HEK293T (cell line): Measurements from ENCODE around the gene RPL22.
A peak's percentile ranks its signal among the peaks of the same experiment; 100 is the strongest.

Experiments used
- CTCF ChIA-PET: fragments of 350-600 bp; formaldehyde crosslinking; extraction: SDS; loops from one replicate; lab custom pipeline; 2021; ENCODE audit warnings: antibody characterized with exemption, inconsistent platforms; lab: Yijun Ruan, JAX
- POLR2A ChIA-PET: fragments of 350-600 bp; formaldehyde crosslinking; extraction: SDS; loops from one replicate; lab custom pipeline; 2020; ENCODE audit warnings: antibody characterized with exemption, inconsistent platforms; lab: Yijun Ruan, JAX
- DNase-seq: peaks from one replicate; pipeline ENCODE4 v3.0.0; 2012; ENCODE audit warnings: mixed read lengths; ENCODE audit errors: extremely low spot score
- ARNT ChIP-seq: fragments of 450-650 bp; IDR thresholded peaks from 2 replicates; pipeline ENCODE4 v1.6.1; 2017; ENCODE audit warnings: mild to moderate bottlenecking
- BHLHE40 ChIP-seq: fragments of 450-650 bp; IDR thresholded peaks from 2 replicates; pipeline ENCODE4 v1.6.1; 2016; ENCODE audit warnings: mild to moderate bottlenecking, moderate library complexity, borderline replicate concordance
- CTBP1 ChIP-seq: fragments of 450-650 bp; IDR thresholded peaks from 2 replicates; pipeline ENCODE4 v1.6.1; 2016; ENCODE audit warnings: borderline replicate concordance
- ELF4 ChIP-seq: fragments of 450-650 bp; IDR thresholded peaks from 2 replicates; pipeline ENCODE4 v1.6.1; 2017; ENCODE audit warnings: antibody characterized with exemption
- FOXA1 ChIP-seq: fragments of 450-650 bp; IDR thresholded peaks from 2 replicates; pipeline ENCODE4 v1.6.1; 2016; ENCODE audit warnings: mild to moderate bottlenecking
- FOXK2 ChIP-seq: fragments of 450-650 bp; IDR thresholded peaks from 2 replicates; pipeline ENCODE4 v1.6.1; 2016; ENCODE audit warnings: mild to moderate bottlenecking
- FOXM1 ChIP-seq: fragments of 450-650 bp; IDR thresholded peaks from 2 replicates; pipeline ENCODE4 v1.6.1; 2017; ENCODE audit warnings: mild to moderate bottlenecking, borderline replicate concordance
- HDGF ChIP-seq: fragments of 450-650 bp; IDR thresholded peaks from 2 replicates; pipeline ENCODE4 v1.6.1; 2017; ENCODE audit warnings: antibody characterized with exemption, borderline replicate concordance
- L3MBTL2 ChIP-seq: fragments of 450-650 bp; conservative IDR thresholded peaks from 2 replicates; pipeline ENCODE4 v1.6.1; 2016; ENCODE audit warnings: mild to moderate bottlenecking
- LEF1 ChIP-seq: fragments of 450-650 bp; IDR thresholded peaks from 2 replicates; pipeline ENCODE4 v1.6.1; 2017; ENCODE audit warnings: mild to moderate bottlenecking, borderline replicate concordance
- NFRKB ChIP-seq: fragments of 450-650 bp; IDR thresholded peaks from 2 replicates; pipeline ENCODE4 v1.6.1; 2016; ENCODE audit warnings: mild to moderate bottlenecking, moderate library complexity
- PKNOX1 ChIP-seq: fragments of 450-650 bp; IDR thresholded peaks from 2 replicates; pipeline ENCODE4 v1.6.1; 2016
- SP1 ChIP-seq: fragments of 450-650 bp; IDR thresholded peaks from 2 replicates; pipeline ENCODE4 v1.6.1; 2017
- SUZ12 ChIP-seq: fragments of 450-650 bp; IDR thresholded peaks from 2 replicates; pipeline ENCODE4 v1.6.1; 2016; ENCODE audit warnings: mild to moderate bottlenecking
- TARDBP ChIP-seq: fragments of 450-650 bp; IDR thresholded peaks from 2 replicates; pipeline ENCODE4 v1.6.1; 2016
- ZNF384 ChIP-seq: fragments of 450-650 bp; IDR thresholded peaks from 2 replicates; pipeline ENCODE4 v1.6.1; 2016

The RPL22 gene

GRCh38 chr1:6180268-6180706 lies 19.1 kb downstream of the RPL22 start, which contains the start of gene CHD5:
Gene CHD5 (minus strand): TSS chr1:6180321. CDS start chr1:6180023, 298 bp downstream.
- peak; percentile 40 for DNase-seq
- no peak for TF ChIP-seq HDGF
- no peak for TF ChIP-seq LEF1
- TF ChIP-seq L3MBTL2: no peak
- TF ChIP-seq SP1: no peak
- no peak for TF ChIP-seq FOXM1
- TF ChIP-seq NFRKB: no peak
- no peak for TF ChIP-seq FOXK2
- TF ChIP-seq CTBP1: no peak
- TF ChIP-seq ARNT: no peak
- TF ChIP-seq PKNOX1: no peak
- no peak for TF ChIP-seq TARDBP
- no peak for TF ChIP-seq FOXA1
- no peak for TF ChIP-seq SUZ12
- TF ChIP-seq ELF4: no peak
- no peak for TF ChIP-seq BHLHE40
- no peak for TF ChIP-seq ZNF384
- POLR2A ChIA-PET: no interaction called here
- CTCF ChIA-PET: interaction anchor here (1.0 to 1.1 kb wide), 2 partner anchors 71 to 144 kb away, joined by 3 read pairs; no protein-coding TSS in a partner anchor

- ChIA-PET CTCF (interaction anchor here (1.4 kb wide), 1 partner anchor 25 kb away, joined by 5 read pairs; no protein-coding TSS in a partner anchor), POLR2A (no interaction called here)
- no peak for TF ChIP-seq FOXK2
- no peak for DNase-seq
Measured at GRCh38 chr1:6179564-6180175, 19.7 kb downstream of the RPL22 start.

- ChIA-PET CTCF (interaction anchor here (1.4 kb wide), 1 partner anchor 26 kb away, joined by 5 read pairs; no protein-coding TSS in a partner anchor), POLR2A (no interaction called here)
- DNase-seq: no peak
- TF ChIP-seq LEF1 (no peak), ARNT (no peak), ELF4 (no peak), FOXM1 (no peak), NFRKB (no peak), FOXA1 (no peak), ZNF384 (no peak), FOXK2 (no peak), PKNOX1 (no peak), BHLHE40 (no peak), L3MBTL2 (no peak), TARDBP (no peak)
Measured at GRCh38 chr1:6178751-6179563, 20.4 kb downstream of the RPL22 start.

GRCh38 chr1:6177681-6178380 lies 21.6 kb downstream of the RPL22 start:
- DNase-seq: no peak
- ChIA-PET POLR2A (no interaction called here), CTCF (interaction anchor here (2.2 kb wide), 1 partner anchor 8 kb away, joined by 6 read pairs; no protein-coding TSS in a partner anchor)

GRCh38 chr1:6176779-6177178 lies 22.6 kb downstream of the RPL22 start:
- TF ChIP-seq BHLHE40: no peak
- TF ChIP-seq ZNF384: no peak
- TF ChIP-seq PKNOX1: no peak
- no peak for TF ChIP-seq LEF1
- no peak for TF ChIP-seq NFRKB
- TF ChIP-seq CTBP1: no peak
- TF ChIP-seq FOXM1: no peak
- TF ChIP-seq ARNT: no peak
- TF ChIP-seq L3MBTL2: no peak
- no peak for TF ChIP-seq TARDBP
- TF ChIP-seq FOXA1: no peak
- no peak for TF ChIP-seq SUZ12
- TF ChIP-seq HDGF: no peak
- TF ChIP-seq FOXK2: no peak
- TF ChIP-seq ELF4: no peak
- TF ChIP-seq SP1: no peak
- ChIA-PET CTCF (interaction anchor here (2.2 kb wide), 1 partner anchor 9 kb away, joined by 6 read pairs; no protein-coding TSS in a partner anchor), POLR2A (interaction anchor here (0.7 kb wide), 1 partner anchor 30 kb away, joined by 3 read pairs; no protein-coding TSS in a partner anchor)
- no peak for DNase-seq

More at GRCh38 chr1:6177681-6178380, 21.6 kb downstream of the RPL22 start:
- TF ChIP-seq SP1: no peak
- TF ChIP-seq FOXK2: no peak
- no peak for TF ChIP-seq L3MBTL2
- TF ChIP-seq SUZ12: no peak
- TF ChIP-seq LEF1: no peak
- TF ChIP-seq PKNOX1: no peak
- no peak for TF ChIP-seq ELF4
- no peak for TF ChIP-seq FOXM1
- no peak for TF ChIP-seq TARDBP
- TF ChIP-seq HDGF: no peak
- no peak for TF ChIP-seq ARNT
- TF ChIP-seq BHLHE40: no peak
- TF ChIP-seq ZNF384: no peak
- TF ChIP-seq FOXA1: no peak
